GM13976 (cell line): ENCODE measurements around the gene UBXN4.
"Not testable (repeated sequence)": the region's sequence is repeated elsewhere in the genome, so short reads cannot be mapped to it uniquely, and the experiment has no call there.

ENCODE experiments used
- DNase-seq: peaks from one replicate; pipeline ENCODE4 v3.0.0; 2012; ENCODE audit warnings: low spot score
- CTCF ChIP-seq: IDR thresholded peaks from 2 replicates; pipeline ENCODE4 v1.5.1; 2012; ENCODE audit warnings: borderline replicate concordance, mild to moderate bottlenecking; ENCODE audit not compliant: insufficient read depth; ENCODE audit errors: extremely low read depth, missing control alignments, control extremely low read depth
- in situ Hi-C: fragments of 300-500 bp; cut with MboI; formaldehyde crosslinking; loops from one replicate; pipeline ENCODE4 v1.12.0; 2022; ENCODE audit warnings: low sequenced_read_pairs, mixed read lengths, inconsistent platforms; ENCODE audit not compliant: unreplicated experiment

Gene UBXN4

DNA sequence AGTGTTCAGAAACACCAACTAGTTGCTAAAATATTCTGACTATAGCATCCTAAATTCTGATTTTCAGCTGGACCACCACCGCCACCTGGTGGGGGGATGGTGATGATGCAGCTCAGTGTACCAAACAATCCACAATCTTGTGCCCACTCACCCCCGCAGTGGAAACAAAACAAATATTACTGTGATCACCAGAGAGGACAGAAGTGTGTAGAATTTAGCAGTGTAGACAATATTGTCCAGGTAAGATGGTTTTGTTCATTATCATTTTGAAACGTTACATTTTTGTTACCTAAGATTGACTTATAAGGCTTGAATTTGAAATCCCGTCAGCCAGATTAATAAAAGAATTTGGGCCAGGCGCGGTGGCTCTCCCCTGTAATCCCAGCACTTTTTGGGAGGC, 31.7 kb upstream of the UBXN4 start:
- DNase-seq: peak; percentile 70
- in situ Hi-C loops: loop anchor here (10.0 to 25.0 kb wide), 2 partner anchors 248 to 695 kb away; no protein-coding TSS in a partner anchor
- peak; percentile 75 for TF ChIP-seq CTCF

DNA sequence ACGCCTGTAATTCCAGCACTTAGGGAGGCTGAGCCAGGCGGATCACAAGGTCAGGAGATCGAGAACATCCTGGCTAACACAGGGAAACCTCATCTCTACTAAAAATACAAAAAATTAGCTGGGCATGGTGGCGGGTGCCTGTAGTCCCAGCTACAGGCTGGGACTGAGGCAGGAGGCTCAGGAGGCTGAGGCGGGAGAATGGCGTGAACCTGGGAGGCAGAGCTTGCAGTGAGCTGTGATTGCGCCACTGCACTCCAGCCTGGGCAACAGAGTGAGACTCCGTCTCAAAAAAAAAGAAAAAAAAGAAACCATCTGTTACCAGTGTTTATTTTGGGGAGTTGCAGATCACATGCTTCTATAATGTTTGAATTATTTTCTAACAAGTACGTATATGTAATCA, 26.6 kb upstream of the UBXN4 start:
- DNase-seq: not testable (repeated sequence)
- in situ Hi-C loops: loop anchor here (10.0 to 25.0 kb wide), 2 partner anchors 253 to 700 kb away; no protein-coding TSS in a partner anchor

DNA sequence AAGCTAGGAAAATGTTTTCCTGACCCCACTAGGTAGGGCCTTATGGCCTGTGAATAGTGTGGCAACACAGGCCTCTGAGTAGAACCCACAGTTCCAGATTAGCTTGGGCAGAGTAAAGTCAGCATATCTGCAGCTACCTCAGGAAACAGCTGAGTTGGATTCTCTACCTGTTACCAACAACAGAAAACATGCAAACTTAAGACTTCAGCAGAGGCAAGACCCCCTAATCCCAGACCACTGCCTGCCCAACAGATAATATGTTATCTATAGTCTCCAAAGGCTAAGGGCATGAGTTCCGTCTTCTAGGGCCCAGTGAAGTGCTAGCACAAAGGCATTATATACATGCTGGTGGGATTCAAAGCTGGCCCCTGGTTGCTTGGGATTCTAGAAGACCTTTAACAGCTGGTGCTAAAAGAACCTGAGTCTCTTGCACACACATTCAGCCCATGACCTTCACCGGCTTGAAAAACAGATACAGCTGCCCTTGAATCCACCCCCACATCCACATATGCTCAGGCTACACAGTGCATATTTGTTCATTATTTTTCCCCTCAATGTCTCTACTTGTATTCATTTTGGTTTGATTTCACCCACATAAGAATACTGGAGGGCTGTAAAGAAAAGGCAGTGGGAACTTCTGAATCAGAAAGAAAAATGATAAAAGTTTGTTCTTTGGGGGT, 13.5 kb upstream of the UBXN4 start:
- in situ Hi-C loops: no loop called here
- no peak for TF ChIP-seq CTCF
- DNase-seq: no peak

DNA sequence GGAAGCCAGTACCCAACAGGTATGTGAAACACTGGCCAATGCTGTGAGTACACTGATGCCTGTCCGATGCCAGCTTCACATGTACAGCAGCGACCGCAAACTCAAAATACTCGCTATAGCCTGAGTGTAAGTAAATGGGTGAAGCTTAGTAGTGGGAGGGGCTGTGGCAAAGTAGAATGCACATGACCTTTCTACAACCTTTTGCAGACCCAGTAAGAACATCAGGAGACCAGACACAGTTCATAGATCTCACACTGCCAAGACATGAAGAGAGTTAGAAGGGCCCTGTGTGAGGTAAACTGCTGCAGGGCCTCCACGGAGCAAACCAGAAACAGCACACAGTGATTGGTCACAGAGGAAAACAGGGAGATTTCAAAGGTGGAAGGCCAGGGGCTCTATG, 9.1 kb upstream of the UBXN4 start:
- in situ Hi-C loops: no loop called here
- DNase-seq: no peak
- no peak for TF ChIP-seq CTCF

DNA sequence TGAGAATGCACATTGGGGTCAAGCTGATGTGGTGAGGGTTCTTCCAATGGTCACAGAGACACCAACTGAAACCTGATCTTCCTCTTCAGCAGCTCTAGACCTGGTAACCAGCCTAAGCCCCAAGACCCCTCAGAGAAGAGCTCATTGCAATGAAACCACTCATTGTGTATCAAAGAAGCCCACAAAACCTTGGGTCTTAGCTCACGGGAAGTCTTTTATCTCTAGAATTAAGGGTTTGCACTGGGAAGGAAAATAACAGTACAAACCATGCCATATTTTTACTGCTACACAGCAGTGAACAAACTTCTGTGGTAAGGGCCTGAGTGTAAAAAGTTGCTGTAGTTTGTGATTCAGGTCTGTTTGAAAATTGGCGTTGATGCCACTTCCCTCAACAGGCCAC, 8.6 kb upstream of the UBXN4 start:
- in situ Hi-C loops: no loop called here
- DNase-seq: no peak
- TF ChIP-seq CTCF: no peak

DNA sequence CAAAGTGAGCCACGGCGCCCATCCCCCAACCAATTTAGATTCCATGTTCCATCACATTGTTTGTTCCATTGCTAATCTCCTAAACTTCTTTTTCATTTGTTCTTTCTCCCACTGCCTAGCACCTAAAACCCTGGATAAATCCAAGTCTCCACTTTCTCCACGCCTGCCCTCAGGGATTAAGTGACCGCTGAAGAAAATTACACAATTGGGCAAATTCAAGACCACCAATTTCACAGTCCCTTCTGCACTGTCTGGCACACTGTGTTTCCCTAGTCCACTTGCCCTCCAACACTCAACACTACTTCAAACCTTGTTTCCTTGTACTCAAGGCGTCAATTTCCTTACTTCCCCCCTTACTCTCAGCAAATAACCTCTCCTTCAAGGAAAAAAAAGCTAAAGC, 5.1 kb upstream of the UBXN4 start:
- in situ Hi-C loops: no loop called here
- DNase-seq: no peak
- TF ChIP-seq CTCF: no peak

DNA sequence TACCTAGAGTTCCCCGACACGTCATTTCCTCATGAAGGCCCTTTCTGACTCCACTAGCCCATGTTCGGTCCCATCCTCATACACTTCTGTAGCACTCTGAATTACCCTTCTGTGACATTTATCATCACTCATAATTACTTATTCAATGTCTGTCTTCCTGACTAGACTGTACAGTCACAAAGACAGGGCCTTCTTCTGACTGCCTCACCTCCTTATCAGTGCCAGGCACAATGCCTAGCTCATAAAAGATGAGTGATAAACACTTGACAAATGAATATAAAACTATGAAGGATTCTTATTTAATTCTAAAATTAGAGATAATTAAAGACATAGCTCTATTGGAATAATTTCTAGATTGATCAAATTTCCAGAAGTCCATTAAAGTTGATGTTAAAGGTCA, 1.4 kb upstream of the UBXN4 start:
- in situ Hi-C loops: no loop called here
- no peak for DNase-seq
- TF ChIP-seq CTCF: no peak
